ENCODE measurements around the gene TBC1D5. TPM values are rescaled to one million over a fixed set of nuclear protein-coding genes. Genes with fewer than 3 reads are reported as not detected.

The TBC1D5 gene
- total RNA-seq, 1 experiment from 2014 or later = 33.9 TPM

DNA sequence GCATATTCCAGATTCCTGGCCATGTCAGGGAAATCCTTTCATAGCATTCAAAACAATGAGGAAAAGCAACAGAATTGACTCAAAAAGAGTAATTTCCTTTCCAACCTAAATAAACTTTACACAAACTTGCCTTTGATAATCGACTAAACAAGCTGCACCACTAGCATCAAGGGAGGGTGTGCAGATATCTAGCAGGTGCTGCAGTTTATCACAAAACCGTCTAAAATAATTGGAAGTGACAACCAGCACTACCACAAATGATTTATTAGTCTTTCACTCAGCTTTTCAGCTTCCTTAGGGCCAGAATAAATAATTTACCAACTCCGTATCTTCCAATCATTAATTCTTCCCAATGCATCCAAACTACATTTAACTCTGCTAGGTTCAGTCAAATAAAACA, 71.7 kb downstream of the TBC1D5 start:
- RAD21 ChIA-PET (ENCODE audit: low non-redundant PET in 1 of 2, low total read pairs in 2 of 2, uncharacterized antibody in 2 of 2, unreplicated experiment in 2 of 2) = no interaction called here
- Histone ChIP-seq H3K27ac (ENCODE audit: low read depth, low read length) (no peak overlapping the region), H3K9me3 (ENCODE audit: control insufficient read depth in 1 of 2, insufficient read depth in 1 of 2, low read depth in 1 of 2, low read length in 2 of 2) (no peaks in the 10 kb centered on the region), H3K9ac (ENCODE audit: low read length) (no peak overlapping the region), H4K20me1 (ENCODE audit: insufficient read depth) (no peaks in the 10 kb centered on the region), H3K36me3 (ENCODE audit: control insufficient read depth in 1 of 2, insufficient read depth in 2 of 2, low read length in 2 of 2) (no peaks in the 10 kb centered on the region), H3K4me3 (replicated peaks in 1 of 2; ENCODE audit: low read depth in 1 of 2, low read length in 2 of 2) (no peak overlapping the region), H3K9me2 (ENCODE audit: insufficient read depth) (no peaks in the 10 kb centered on the region), H3K27me3 (ENCODE audit: insufficient read depth, low read length) (no peaks in the 10 kb centered on the region), H3K4me2 (ENCODE audit: low read length) (no peak overlapping the region), H3K79me2 (ENCODE audit: insufficient read depth, low read length) (peaks cover 8% of the 10 kb centered on the region), H3K4me1 (ENCODE audit: control insufficient read depth in 1 of 2, insufficient read depth in 2 of 2, low read length in 2 of 2) (no peaks in the 10 kb centered on the region), H2AFZ (ENCODE audit: low read depth, low read length, poor library complexity, severe bottlenecking) (no peak overlapping the region)
- BruUV-seq (replicated peaks) = no TSS peak
- TF ChIP-seq SP1 (IDR thresholded peaks at IDR 0.05; ENCODE audit: low read depth) (no peak), POLR2A (IDR thresholded peaks at IDR 0.05; ENCODE audit: borderline replicate concordance, extremely low read depth, insufficient read depth, insufficient read length) (no peak), SIN3A (IDR thresholded peaks at IDR 0.05; ENCODE audit: low read depth) (no peak), EZH2 (IDR thresholded peaks at IDR 0.05) (no peak), JUND (IDR thresholded peaks at IDR 0.05) (no peak)
- ATAC-seq (no peak), DNase-seq (ENCODE audit: low read depth, low spot score) (no peak)
- intact Hi-C loops (cut with micrococcal nuclease) = no loop called here
- CTCF ChIA-PET = no interaction called here
- POLR2A ChIA-PET = no interaction called here

DNA sequence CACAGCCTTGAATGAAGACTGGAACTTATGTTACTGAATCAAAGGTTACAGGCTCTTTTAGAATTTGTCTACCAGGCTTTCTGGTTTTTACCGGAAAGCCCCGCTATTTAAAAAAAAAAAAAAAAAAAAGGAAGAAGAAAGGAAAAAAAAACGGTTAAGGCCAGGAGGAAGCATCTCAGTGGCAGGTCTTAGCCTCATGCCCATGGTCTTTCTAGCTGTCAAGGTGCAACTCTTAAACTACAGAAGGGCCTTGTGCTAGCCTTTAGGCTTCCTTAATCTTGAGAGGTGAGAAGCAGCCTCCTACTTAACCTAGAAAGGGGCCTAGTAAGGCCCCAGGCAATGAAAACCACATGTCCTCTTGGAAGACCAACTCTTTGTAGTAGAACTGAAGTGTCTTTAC, 77.5 kb downstream of the TBC1D5 start:
- Histone ChIP-seq H2AFZ (ENCODE audit: low read depth, low read length, poor library complexity, severe bottlenecking) (no peak overlapping the region), H3K27ac (ENCODE audit: low read depth, low read length) (no peak overlapping the region), H3K79me2 (ENCODE audit: insufficient read depth, low read length) (peaks cover 3% of the 10 kb centered on the region), H3K27me3 (ENCODE audit: insufficient read depth, low read length) (no peaks in the 10 kb centered on the region), H3K9me3 (ENCODE audit: control insufficient read depth in 1 of 2, insufficient read depth in 1 of 2, low read depth in 1 of 2, low read length in 2 of 2) (no peaks in the 10 kb centered on the region), H3K4me2 (ENCODE audit: low read length) (no peak overlapping the region), H3K4me1 (ENCODE audit: control insufficient read depth in 1 of 2, insufficient read depth in 2 of 2, low read length in 2 of 2) (no peaks in the 10 kb centered on the region), H3K9ac (ENCODE audit: low read length) (no peak overlapping the region), H3K36me3 (ENCODE audit: control insufficient read depth in 1 of 2, insufficient read depth in 2 of 2, low read length in 2 of 2) (no peaks in the 10 kb centered on the region), H4K20me1 (ENCODE audit: insufficient read depth) (no peaks in the 10 kb centered on the region), H3K9me2 (ENCODE audit: insufficient read depth) (no peaks in the 10 kb centered on the region), H3K4me3 (replicated peaks in 1 of 2; ENCODE audit: low read depth in 1 of 2, low read length in 2 of 2) (no peak overlapping the region)
- no peak for ATAC-seq
- no TSS peak for BruUV-seq (replicated peaks)
- intact Hi-C loops (cut with micrococcal nuclease) = no loop called here
- ChIA-PET POLR2A (no interaction called here), RAD21 (ENCODE audit: low non-redundant PET in 1 of 2, low total read pairs in 2 of 2, uncharacterized antibody in 2 of 2, unreplicated experiment in 2 of 2) (no interaction called here), CTCF (interaction anchor here (0.7 kb wide), 1 partner anchor 22 kb away, joined by 3 read pairs; no protein-coding TSS in a partner anchor)
- DNase-seq (ENCODE audit: low read depth, low spot score) = no peak
- TF ChIP-seq, protein P1, sequence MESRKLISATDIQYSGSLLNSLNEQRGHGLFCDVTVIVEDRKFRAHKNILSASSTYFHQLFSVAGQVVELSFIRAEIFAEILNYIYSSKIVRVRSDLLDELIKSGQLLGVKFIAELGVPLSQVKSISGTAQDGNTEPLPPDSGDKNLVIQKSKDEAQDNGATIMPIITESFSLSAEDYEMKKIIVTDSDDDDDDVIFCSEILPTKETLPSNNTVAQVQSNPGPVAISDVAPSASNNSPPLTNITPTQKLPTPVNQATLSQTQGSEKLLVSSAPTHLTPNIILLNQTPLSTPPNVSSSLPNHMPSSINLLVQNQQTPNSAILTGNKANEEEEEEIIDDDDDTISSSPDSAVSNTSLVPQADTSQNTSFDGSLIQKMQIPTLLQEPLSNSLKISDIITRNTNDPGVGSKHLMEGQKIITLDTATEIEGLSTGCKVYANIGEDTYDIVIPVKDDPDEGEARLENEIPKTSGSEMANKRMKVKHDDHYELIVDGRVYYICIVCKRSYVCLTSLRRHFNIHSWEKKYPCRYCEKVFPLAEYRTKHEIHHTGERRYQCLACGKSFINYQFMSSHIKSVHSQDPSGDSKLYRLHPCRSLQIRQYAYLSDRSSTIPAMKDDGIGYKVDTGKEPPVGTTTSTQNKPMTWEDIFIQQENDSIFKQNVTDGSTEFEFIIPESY (IDR thresholded peaks at IDR 0.05; ENCODE audit: extremely low read depth, insufficient replicate concordance, low read length) = no peak
- TF ChIP-seq SRF (IDR thresholded peaks at IDR 0.05; ENCODE audit: low read depth) (no peak), EGR1 (IDR thresholded peaks at IDR 0.05; ENCODE audit: low read depth) (no peak), EZH2 (IDR thresholded peaks at IDR 0.05) (no peak), CEBPB (IDR thresholded peaks at IDR 0.05; ENCODE audit: low read depth) (no peak), JUND (IDR thresholded peaks at IDR 0.05) (no peak), ZNF274 (IDR thresholded peaks at IDR 0.05; ENCODE audit: low read depth, low read length) (no peak)
- TF ChIP-seq, protein P2, sequence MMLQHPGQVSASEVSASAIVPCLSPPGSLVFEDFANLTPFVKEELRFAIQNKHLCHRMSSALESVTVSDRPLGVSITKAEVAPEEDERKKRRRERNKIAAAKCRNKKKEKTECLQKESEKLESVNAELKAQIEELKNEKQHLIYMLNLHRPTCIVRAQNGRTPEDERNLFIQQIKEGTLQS (IDR thresholded peaks at IDR 0.05) = no peak
- TF ChIP-seq, protein P3, sequence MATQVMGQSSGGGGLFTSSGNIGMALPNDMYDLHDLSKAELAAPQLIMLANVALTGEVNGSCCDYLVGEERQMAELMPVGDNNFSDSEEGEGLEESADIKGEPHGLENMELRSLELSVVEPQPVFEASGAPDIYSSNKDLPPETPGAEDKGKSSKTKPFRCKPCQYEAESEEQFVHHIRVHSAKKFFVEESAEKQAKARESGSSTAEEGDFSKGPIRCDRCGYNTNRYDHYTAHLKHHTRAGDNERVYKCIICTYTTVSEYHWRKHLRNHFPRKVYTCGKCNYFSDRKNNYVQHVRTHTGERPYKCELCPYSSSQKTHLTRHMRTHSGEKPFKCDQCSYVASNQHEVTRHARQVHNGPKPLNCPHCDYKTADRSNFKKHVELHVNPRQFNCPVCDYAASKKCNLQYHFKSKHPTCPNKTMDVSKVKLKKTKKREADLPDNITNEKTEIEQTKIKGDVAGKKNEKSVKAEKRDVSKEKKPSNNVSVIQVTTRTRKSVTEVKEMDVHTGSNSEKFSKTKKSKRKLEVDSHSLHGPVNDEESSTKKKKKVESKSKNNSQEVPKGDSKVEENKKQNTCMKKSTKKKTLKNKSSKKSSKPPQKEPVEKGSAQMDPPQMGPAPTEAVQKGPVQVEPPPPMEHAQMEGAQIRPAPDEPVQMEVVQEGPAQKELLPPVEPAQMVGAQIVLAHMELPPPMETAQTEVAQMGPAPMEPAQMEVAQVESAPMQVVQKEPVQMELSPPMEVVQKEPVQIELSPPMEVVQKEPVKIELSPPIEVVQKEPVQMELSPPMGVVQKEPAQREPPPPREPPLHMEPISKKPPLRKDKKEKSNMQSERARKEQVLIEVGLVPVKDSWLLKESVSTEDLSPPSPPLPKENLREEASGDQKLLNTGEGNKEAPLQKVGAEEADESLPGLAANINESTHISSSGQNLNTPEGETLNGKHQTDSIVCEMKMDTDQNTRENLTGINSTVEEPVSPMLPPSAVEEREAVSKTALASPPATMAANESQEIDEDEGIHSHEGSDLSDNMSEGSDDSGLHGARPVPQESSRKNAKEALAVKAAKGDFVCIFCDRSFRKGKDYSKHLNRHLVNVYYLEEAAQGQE (IDR thresholded peaks at IDR 0.05; ENCODE audit: low read depth) = no peak
- TF ChIP-seq, protein P4, sequence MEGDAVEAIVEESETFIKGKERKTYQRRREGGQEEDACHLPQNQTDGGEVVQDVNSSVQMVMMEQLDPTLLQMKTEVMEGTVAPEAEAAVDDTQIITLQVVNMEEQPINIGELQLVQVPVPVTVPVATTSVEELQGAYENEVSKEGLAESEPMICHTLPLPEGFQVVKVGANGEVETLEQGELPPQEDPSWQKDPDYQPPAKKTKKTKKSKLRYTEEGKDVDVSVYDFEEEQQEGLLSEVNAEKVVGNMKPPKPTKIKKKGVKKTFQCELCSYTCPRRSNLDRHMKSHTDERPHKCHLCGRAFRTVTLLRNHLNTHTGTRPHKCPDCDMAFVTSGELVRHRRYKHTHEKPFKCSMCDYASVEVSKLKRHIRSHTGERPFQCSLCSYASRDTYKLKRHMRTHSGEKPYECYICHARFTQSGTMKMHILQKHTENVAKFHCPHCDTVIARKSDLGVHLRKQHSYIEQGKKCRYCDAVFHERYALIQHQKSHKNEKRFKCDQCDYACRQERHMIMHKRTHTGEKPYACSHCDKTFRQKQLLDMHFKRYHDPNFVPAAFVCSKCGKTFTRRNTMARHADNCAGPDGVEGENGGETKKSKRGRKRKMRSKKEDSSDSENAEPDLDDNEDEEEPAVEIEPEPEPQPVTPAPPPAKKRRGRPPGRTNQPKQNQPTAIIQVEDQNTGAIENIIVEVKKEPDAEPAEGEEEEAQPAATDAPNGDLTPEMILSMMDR (IDR thresholded peaks at IDR 0.05 in 2 of 3, conservative IDR thresholded peaks at IDR 0.05 in 1 of 3; ENCODE audit: borderline replicate concordance in 1 of 3, insufficient read depth in 1 of 3, low read depth in 2 of 3, low read length in 2 of 3) = no peak
- TF ChIP-seq, protein P5, sequence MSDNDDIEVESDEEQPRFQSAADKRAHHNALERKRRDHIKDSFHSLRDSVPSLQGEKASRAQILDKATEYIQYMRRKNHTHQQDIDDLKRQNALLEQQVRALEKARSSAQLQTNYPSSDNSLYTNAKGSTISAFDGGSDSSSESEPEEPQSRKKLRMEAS (IDR thresholded peaks at IDR 0.05) = no peak

All from HCT116 (cell line).